ENCODE measurements around the gene NXN. TPM values are rescaled to one million over a fixed set of nuclear protein-coding genes. Genes with fewer than 3 reads are reported as not detected.
"Not testable (repeated sequence)": the region's sequence is repeated elsewhere in the genome, so short reads cannot be mapped to it uniquely, and the experiment has no call there.

Gene NXN
- total and polyA plus RNA-seq, 3 donors from 2014 or later, result 22.9 to 26.0 (median 23.0) TPM

DNA sequence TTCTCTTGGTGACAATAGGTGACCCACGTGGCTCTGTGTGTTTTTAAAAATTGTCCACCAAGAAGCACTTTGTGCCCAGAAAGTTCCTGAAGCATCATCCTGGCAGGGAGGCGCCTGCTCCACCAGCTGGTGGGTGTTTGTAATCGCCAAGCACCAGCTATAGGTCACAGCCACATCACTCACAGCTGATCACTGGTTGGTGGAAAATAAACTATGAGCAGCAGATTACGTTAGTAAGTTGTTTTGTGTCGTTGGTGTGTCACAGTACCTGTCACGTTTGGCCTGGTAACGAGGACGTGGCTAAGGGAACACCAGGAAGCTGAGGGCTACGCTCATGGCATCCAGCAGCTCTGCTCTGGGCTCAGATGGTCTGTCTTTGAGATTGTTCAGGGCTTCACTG lies 187.3 kb downstream of the NXN start:
- H3K4me1 ChIP-seq, result peaks cover 3% of the 10 kb centered on the region
- no peak overlapping the region for H3K4me3 ChIP-seq
- no peaks in the 10 kb centered on the region for H3K9me3 ChIP-seq
- no peak for TF ChIP-seq POLR2A (IDR thresholded peaks at IDR 0.05)
- TF ChIP-seq, protein P1, sequence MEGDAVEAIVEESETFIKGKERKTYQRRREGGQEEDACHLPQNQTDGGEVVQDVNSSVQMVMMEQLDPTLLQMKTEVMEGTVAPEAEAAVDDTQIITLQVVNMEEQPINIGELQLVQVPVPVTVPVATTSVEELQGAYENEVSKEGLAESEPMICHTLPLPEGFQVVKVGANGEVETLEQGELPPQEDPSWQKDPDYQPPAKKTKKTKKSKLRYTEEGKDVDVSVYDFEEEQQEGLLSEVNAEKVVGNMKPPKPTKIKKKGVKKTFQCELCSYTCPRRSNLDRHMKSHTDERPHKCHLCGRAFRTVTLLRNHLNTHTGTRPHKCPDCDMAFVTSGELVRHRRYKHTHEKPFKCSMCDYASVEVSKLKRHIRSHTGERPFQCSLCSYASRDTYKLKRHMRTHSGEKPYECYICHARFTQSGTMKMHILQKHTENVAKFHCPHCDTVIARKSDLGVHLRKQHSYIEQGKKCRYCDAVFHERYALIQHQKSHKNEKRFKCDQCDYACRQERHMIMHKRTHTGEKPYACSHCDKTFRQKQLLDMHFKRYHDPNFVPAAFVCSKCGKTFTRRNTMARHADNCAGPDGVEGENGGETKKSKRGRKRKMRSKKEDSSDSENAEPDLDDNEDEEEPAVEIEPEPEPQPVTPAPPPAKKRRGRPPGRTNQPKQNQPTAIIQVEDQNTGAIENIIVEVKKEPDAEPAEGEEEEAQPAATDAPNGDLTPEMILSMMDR (IDR thresholded peaks at IDR 0.05), result no peak
- WGBS, 2 donors, result 57 to 79% methylated on average over 9 of the region's 9 CpGs
- no peaks in the 10 kb centered on the region for H3K27me3 ChIP-seq
- no peaks in the 10 kb centered on the region for H3K36me3 ChIP-seq (ENCODE audit: low read depth, missing control alignments)
- no peak for DNase-seq
- no peak overlapping the region for H3K27ac ChIP-seq
- intact Hi-C loops (cut with DNase I; ENCODE audit: low total_unique reads), result no loop called here

- H3K36me3 ChIP-seq (ENCODE audit: low read depth, missing control alignments), result no peaks in the 10 kb centered on the region
- no peak overlapping the region for H3K27ac ChIP-seq
- H3K4me3 ChIP-seq, result peak overlapping the region in 1 of 2 donors; percentile 23
- H3K9me3 ChIP-seq, result no peaks in the 10 kb centered on the region
- WGBS, 2 donors, result 71 to 75% methylated on average over 19 of the region's 19 CpGs
- H3K4me1 ChIP-seq, result peaks cover 3% of the 10 kb centered on the region
- TF ChIP-seq POLR2A (IDR thresholded peaks at IDR 0.05), result no peak
- TF ChIP-seq, protein P1 (IDR thresholded peaks at IDR 0.05), result no peak
- no peaks in the 10 kb centered on the region for H3K27me3 ChIP-seq
- DNase-seq, result no peak
- intact Hi-C loops (cut with DNase I; ENCODE audit: low total_unique reads), result no loop called here
Measured at GRCh38 chr17:791829-792228, 187.7 kb downstream of the NXN start.

DNA sequence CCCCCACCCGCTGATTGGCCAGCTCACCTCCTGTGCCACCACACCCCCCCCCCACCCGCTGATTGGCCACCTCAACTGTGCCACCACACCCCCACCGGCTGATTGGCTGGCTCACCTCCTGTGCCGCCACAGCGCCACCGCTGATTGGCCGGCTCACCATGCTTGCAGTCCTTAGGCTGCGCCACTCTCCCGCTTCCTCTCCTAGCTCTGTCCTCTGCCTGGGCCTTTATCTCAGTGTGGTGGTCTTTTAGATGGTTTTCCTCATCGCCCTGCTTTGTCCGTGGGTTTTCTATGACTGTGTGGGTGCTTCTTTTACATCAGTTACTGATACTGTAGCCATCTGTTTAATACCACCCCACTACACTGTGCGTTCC lies 188.7 kb downstream of the NXN start:
- peak; percentile 74 for DNase-seq
- 57 to 67% methylated on average over 8 to 11 of the region's 12 CpGs for WGBS, 2 donors
- H3K36me3 ChIP-seq (ENCODE audit: low read depth, missing control alignments); H3K27me3 ChIP-seq; H3K27ac ChIP-seq; intact Hi-C loops (cut with DNase I; ENCODE audit: low total_unique reads); H3K9me3 ChIP-seq; H3K4me1 ChIP-seq: not testable (repeated sequence)
- peak overlapping the region in 1 of 2 donors; percentile 23 for H3K4me3 ChIP-seq

GRCh38 chr17:789931-790873 lies 189.4 kb downstream of the NXN start:
- H3K36me3 ChIP-seq (ENCODE audit: low read depth, missing control alignments); H3K27me3 ChIP-seq; H3K27ac ChIP-seq; H3K9me3 ChIP-seq; H3K4me1 ChIP-seq; intact Hi-C loops (cut with DNase I; ENCODE audit: low total_unique reads); H3K4me3 ChIP-seq: not testable (repeated sequence)
- 47 to 65% methylated on average over 18 to 32 of the region's 38 CpGs for WGBS, 2 donors
- DNase-seq, result peak; percentile 83

- no peak for DNase-seq
- intact Hi-C loops (cut with DNase I; ENCODE audit: low total_unique reads), result no loop called here
- WGBS, 2 donors, result 90 to 95% methylated on average over 14 of the region's 14 CpGs
- no peaks in the 10 kb centered on the region for H3K36me3 ChIP-seq (ENCODE audit: low read depth, missing control alignments)
- H3K9me3 ChIP-seq, result no peaks in the 10 kb centered on the region
- TF ChIP-seq, protein P1 (IDR thresholded peaks at IDR 0.05), result no peak
- TF ChIP-seq POLR2A (IDR thresholded peaks at IDR 0.05), result no peak
- no peaks in the 10 kb centered on the region for H3K27me3 ChIP-seq
- no peak overlapping the region for H3K4me3 ChIP-seq
- H3K27ac ChIP-seq, result no peak overlapping the region
- peaks cover 3% of the 10 kb centered on the region for H3K4me1 ChIP-seq
Measured at GRCh38 chr17:789160-789840, 190.3 kb downstream of the NXN start.
